NCI-H2107 treated with DMSO at 0.1 percent for 48 hours (cell line): ENCODE data around the gene DENND5A.
"Not testable (repeated sequence)": the region's sequence is repeated elsewhere in the genome, so short reads cannot be mapped to it uniquely, and the experiment has no call there.

Experiments
- DNase-seq: peaks from one replicate; lab custom pipeline; 2025; ENCODE audit not compliant: unreplicated experiment; lab: John Stamatoyannopoulos, UW

DENND5A gene

DNA sequence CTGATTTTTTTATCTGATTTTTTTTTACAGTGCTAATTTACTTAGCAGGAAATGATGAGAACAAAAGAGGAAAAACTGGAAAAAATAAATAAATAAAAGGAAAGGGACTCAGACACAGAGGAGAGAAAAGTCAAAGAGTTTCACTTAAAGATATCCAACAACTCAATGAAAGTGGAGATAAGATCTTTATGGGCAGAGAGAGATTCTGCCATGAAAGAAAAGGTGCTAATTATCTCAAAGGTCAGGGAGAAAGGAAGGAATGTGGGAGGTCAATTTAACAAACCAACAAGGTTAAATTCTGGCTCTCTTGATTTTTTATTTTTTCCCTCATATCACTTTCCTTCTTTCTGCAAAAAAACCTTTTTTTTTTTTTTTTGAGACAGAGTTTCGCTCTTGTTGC, 86.0 kb downstream of the DENND5A start:
- no peak for DNase-seq

DNA sequence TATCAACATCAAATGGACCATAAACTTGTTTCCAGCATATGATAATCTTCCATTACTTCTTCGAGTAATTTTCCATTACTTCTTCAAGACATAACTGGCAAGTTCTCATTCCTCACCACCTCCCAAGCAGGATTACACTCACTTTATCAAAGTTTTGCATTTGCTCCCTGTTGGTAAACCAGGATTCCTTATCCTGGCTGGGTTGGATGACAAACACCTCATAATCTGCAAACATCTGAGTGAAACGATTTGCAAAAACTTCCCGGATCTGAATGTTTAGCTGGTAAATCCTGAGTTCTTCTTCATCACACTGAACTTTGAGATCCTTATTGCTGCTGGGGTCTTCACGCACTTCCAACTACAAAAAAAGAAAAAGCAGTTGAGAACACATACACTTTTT, 86.4 kb downstream of the DENND5A start:
- no peak for DNase-seq

GRCh38 chr11:9177438-9178091, 87.6 kb downstream of the DENND5A start:
- DNase-seq, result no peak

- DNase-seq, result no peak
Measured at GRCh38 chr11:9176550-9176949, 88.6 kb downstream of the DENND5A start.

DNA sequence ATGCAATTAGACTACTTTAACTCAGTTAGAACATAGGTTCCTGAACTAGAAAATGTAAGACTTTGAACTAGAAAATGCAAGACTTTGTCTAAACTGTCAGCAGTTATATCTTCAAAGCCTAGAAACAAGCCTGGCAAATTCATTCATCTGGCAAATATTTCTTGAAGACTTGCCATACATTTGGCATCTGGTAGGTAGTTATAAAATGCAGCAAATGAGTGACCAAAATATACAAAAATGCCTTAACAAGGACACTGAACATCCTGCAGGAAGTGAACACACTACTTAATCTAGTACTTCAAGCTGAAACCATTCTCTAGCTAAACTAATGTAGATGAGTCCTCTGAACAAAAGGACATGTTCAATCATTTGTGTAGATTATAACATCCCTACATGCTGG, 89.0 kb downstream of the DENND5A start:
- DNase-seq, result no peak

DNA sequence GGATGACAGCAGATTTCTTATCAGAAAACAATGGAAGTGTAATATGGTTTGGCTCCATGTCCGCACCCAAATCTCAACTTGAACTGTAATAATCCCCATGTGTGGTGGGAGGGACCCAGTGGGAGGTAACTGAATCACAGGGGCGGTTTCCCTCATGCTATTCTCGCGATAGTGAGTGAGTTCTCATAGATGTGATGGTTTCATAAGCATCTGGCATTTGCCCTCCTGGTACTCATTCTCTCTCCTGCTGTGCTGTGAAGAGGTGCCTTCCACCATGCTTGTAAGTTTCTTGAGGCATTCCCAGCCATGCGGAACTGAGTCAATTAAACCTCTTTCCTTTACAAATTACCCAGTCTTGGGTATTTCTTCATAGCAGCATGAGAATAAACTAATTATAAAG, 92.8 kb downstream of the DENND5A start:
- no peak for DNase-seq

GRCh38 chr11:9170450-9170849, 94.7 kb downstream of the DENND5A start:
- no peak for DNase-seq

- DNase-seq, result no peak
Measured at GRCh38 chr11:9169595-9170295, 95.4 kb downstream of the DENND5A start.

DNA sequence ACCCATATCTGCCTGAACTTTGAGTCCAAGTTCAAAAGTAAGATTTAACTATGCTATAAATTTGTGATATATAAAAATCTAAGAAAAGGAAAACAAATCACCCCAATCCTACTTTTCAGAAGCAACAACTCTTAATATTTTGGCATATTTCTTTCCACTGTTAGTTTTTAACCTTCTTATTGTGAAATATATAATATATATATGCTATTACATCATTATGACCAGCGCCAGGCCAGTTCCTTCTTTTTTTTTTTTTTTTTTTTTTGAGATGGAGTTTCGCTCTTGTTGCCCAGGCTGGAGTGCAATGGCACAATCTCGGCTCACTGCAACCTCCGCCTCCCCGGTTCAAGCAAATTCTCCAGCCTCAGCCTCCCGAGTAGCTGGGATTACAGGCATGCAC, 103.2 kb downstream of the DENND5A start:
- DNase-seq, result not testable (repeated sequence)

DNA sequence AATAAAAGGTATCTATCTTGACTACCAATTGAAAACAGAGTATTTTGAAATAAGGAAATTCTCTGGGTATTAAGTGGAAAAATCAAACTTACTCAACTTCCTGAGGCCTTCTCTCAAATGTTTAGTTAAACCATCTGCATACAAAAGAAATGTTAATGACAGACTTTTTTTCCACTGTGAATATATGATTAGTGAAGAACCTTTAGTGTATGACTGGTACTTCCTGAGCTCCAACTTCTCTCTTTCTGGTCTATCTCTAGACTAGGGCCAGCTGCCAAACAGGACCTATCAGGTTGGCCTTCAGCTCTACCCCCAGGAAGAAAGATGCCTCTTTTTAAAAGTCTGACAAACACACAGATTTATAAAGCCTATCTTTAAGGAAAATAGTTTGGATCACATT, 105.0 kb downstream of the DENND5A start:
- no peak for DNase-seq

DNA sequence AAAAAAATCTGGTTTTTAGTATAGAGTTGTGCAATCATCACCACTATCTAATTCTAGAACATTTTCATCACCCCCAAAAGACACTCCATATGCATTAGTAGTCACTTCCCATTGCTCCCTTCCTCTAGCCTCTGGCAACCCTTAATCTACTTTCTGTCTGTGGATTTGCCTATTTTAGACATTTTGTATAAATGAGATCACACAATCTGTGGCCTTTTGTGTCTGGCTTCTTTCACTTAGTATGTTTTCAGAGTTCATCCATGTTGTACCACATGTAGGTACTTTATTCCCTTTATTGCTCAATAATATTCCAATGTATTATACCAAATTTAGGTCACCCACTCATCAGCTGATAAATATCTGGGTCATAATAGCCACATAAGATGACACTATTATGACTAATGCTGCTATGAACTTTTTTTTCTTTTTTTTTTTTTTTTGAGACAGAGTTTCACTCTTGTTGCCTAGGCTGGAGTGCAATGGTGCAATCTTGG, 106.2 kb downstream of the DENND5A start:
- no peak for DNase-seq

- DNase-seq, result no peak
Measured at GRCh38 chr11:9155930-9156329, 109.2 kb downstream of the DENND5A start.

- no peak for DNase-seq
Measured at GRCh38 chr11:9153651-9154050, 111.5 kb downstream of the DENND5A start.

GRCh38 chr11:9151631-9152030, 113.5 kb downstream of the DENND5A start:
- DNase-seq, result no peak

- DNase-seq, result no peak
Measured at GRCh38 chr11:9150926-9151325, 114.2 kb downstream of the DENND5A start.

GRCh38 chr11:9150501-9150900, 114.6 kb downstream of the DENND5A start:
- no peak for DNase-seq

DNA sequence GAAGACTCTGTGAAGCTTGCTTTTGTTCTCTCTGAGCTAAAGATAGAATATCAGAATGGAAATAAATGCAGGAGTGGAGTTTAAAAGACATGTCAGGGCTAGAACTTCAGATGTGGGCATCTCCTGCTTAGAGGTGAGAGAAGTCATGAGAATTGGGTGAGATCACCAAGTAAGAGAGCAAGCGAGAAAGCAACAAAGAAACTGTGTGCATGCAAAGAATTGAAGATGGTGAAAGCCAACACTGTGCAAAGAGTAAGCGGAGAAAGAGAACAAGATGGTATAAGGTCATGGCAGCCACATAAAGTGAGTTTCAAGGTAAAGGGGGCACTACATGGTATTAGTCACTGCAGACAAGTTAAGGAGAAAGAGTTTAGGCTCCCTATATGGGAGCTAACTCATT, 116.4 kb downstream of the DENND5A start:
- no peak for DNase-seq

GRCh38 chr11:9148035-9148434, 117.1 kb downstream of the DENND5A start:
- no peak for DNase-seq

DNA sequence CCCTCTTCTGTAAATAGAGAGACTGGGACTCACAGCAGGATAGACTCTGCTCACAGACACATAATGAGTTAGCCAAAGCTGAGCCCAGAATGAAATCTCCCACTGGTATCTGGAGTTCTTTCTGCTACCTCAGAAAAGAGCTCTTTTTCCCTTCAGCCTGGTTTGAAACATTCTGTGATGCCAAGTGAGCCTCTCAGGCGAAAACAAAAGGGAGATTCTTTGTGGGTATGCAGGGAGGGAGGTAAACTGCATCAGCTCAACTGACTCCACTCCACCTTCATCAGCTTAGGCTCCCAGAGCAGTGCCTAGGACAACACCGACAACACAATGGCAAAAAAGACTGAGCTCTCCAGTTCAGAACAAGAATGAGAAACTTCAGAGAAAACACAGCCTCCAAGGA, 118.7 kb downstream of the DENND5A start:
- no peak for DNase-seq

DNA sequence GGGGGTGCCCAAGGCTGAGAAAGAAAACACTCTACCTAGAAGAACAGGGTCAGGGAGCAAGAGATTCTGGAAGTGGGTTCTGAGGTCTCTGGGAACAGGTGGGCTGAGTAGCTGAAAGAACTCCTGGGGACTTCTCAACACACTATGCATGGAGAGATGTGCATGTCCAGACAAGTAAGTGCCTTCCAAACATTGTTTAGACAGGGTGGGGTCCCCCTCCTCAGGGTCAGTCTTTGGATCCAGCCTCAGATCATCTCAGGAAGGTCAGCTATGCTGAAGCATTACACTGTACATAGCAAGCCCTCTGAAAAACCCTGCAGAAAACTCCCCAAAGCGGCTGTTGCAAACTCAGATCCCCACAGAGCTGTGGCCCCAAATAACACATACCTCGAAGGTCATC, 119.9 kb downstream of the DENND5A start:
- no peak for DNase-seq

GRCh38 chr11:9144828-9145227, 120.3 kb downstream of the DENND5A start:
- DNase-seq, result no peak

GRCh38 chr11:9143721-9144120, 121.4 kb downstream of the DENND5A start:
- no peak for DNase-seq

- DNase-seq, result no peak
Measured at GRCh38 chr11:9142732-9143131, 122.4 kb downstream of the DENND5A start.
